Mesenchymal stem cell (in vitro differentiated cells and primary cell): ENCODE data around the gene UCHL5.

Experiments used
- DNase-seq: peaks from one replicate; pipeline ENCODE4 v3.0.0-alpha.2; 2013
- H2AFZ ChIP-seq: one replicate; pipeline ENCODE4 v1.6.1; 2013; ENCODE audit warnings: low read depth, mild to moderate bottlenecking, control low read depth, inconsistent platforms, low read length, moderate library complexity
- H2AK5ac ChIP-seq: 2 replicates; pipeline ENCODE4 v1.6.1; 2013; ENCODE audit warnings: low read length, moderate library complexity, mild to moderate bottlenecking, inconsistent platforms; ENCODE audit not compliant: severe bottlenecking
- H2BK120ac ChIP-seq: one replicate; pipeline ENCODE4 v1.6.1; 2013; ENCODE audit warnings: low read depth, mild to moderate bottlenecking, inconsistent platforms, low read length, moderate library complexity
- H2BK12ac ChIP-seq, 2 experiments: one replicate each; pipeline ENCODE4 v1.6.1; 2013; ENCODE audit warnings: inconsistent platforms in 2 of 2, low read length in 2 of 2, mild to moderate bottlenecking in 2 of 2, moderate library complexity in 2 of 2, control low read depth in 1 of 2
- H2BK15ac ChIP-seq: one replicate; pipeline ENCODE4 v1.6.1; 2013; ENCODE audit warnings: mild to moderate bottlenecking, low read depth, inconsistent platforms; ENCODE audit not compliant: poor library complexity, severe bottlenecking
- H2BK5ac ChIP-seq: 2 replicates; pipeline ENCODE4 v1.6.1; 2013; ENCODE audit warnings: low read depth, mild to moderate bottlenecking, low read length, control low read depth, inconsistent platforms; ENCODE audit not compliant: poor library complexity, severe bottlenecking
- H3K14ac ChIP-seq, 2 experiments: one replicate each; pipeline ENCODE4 v1.6.1; 2013; ENCODE audit warnings: inconsistent platforms in 2 of 2, low read length in 2 of 2, control low read depth in 1 of 2, mild to moderate bottlenecking in 1 of 2, moderate library complexity in 1 of 2
- H3K18ac ChIP-seq, 2 experiments: one replicate each; pipeline ENCODE4 v1.6.1; 2013; ENCODE audit warnings: inconsistent platforms in 2 of 2, low read length in 2 of 2, control low read depth in 1 of 2, low read depth in 1 of 2, mild to moderate bottlenecking in 1 of 2
- H3K23ac ChIP-seq, 2 experiments: one replicate each; pipeline ENCODE4 v1.6.1; 2013; ENCODE audit warnings: inconsistent platforms in 2 of 2, low read length in 2 of 2, mild to moderate bottlenecking in 2 of 2, moderate library complexity in 2 of 2, control low read depth in 1 of 2
- H3K27ac ChIP-seq: 2 replicates; pipeline ENCODE4 v1.5.1; 2013; ENCODE audit warnings: mild to moderate bottlenecking, moderate library complexity, low read length, control low read depth, inconsistent platforms; ENCODE audit not compliant: poor library complexity, severe bottlenecking
- H3K27me3 ChIP-seq, 2 experiments: 2 replicates each; pipeline versions ENCODE4 v1.6.1 to v1.7.0; 2013; ENCODE audit warnings: low read length in 2 of 2, mild to moderate bottlenecking in 2 of 2, moderate library complexity in 2 of 2, control low read depth in 1 of 2, inconsistent platforms in 1 of 2; ENCODE audit not compliant: control insufficient read depth in 1 of 2, insufficient read depth in 1 of 2
- H3K36me3 ChIP-seq, 2 experiments: 2 replicates each; pipeline versions ENCODE4 v1.6.1 to v1.7.0; 2013; ENCODE audit warnings: low read length in 2 of 2, control low read depth in 1 of 2, inconsistent platforms in 1 of 2, low read depth in 1 of 2, mild to moderate bottlenecking in 1 of 2; ENCODE audit not compliant: insufficient read depth in 2 of 2, control insufficient read depth in 1 of 2
- H3K4ac ChIP-seq, 2 experiments: one replicate each; pipeline ENCODE4 v1.6.1; 2013; ENCODE audit warnings: inconsistent platforms in 2 of 2, low read length in 2 of 2, mild to moderate bottlenecking in 2 of 2, moderate library complexity in 2 of 2, control low read depth in 1 of 2, low read depth in 1 of 2
- H3K4me1 ChIP-seq: 2 replicates; pipeline ENCODE4 v1.6.1; 2013; ENCODE audit warnings: low read depth, low read length, control low read depth; ENCODE audit not compliant: control insufficient read depth, insufficient read depth
- H3K4me2 ChIP-seq: 2 replicates; pipeline ENCODE4 v1.6.1; 2013; ENCODE audit warnings: low read length, mild to moderate bottlenecking, inconsistent platforms; ENCODE audit not compliant: poor library complexity, severe bottlenecking
- H3K4me3 ChIP-seq, 2 experiments: 2 replicates each; pipeline versions ENCODE4 v1.5.1 to v1.7.0; 2013; ENCODE audit warnings: low read length in 2 of 2, mild to moderate bottlenecking in 2 of 2, control low read depth in 1 of 2, low read depth in 1 of 2; ENCODE audit not compliant: insufficient read depth in 1 of 2
- H3K79me1 ChIP-seq: replicated peaks from 2 replicates; pipeline ENCODE4 v1.6.1; 2013; ENCODE audit warnings: mild to moderate bottlenecking, control low read depth, low read length, inconsistent platforms; ENCODE audit not compliant: poor library complexity, severe bottlenecking
- H3K9ac ChIP-seq: 2 replicates; pipeline ENCODE4 v1.7.0; 2013; ENCODE audit warnings: mild to moderate bottlenecking, low read length, moderate library complexity
- H3K9me3 ChIP-seq: 2 replicates; pipeline ENCODE4 v1.7.0; 2013; ENCODE audit warnings: mild to moderate bottlenecking, low read length; ENCODE audit not compliant: control insufficient read depth
- H4K8ac ChIP-seq: one replicate; pipeline ENCODE4 v1.6.1; 2013; ENCODE audit warnings: inconsistent platforms, mild to moderate bottlenecking, low read length, moderate library complexity
- H4K91ac ChIP-seq: one replicate; pipeline ENCODE4 v1.6.1; 2013; ENCODE audit warnings: mild to moderate bottlenecking, low read length, inconsistent platforms
- WGBS: methylation state at CpG from one replicate; pipeline ENCODE4 v1.1.7; 2013; ENCODE audit warnings: mixed read lengths; 5-methylcytosine and 5-hydroxymethylcytosine counted together

UCHL5 gene

GRCh38 chr1:192973988-192974387, 85.2 kb downstream of the UCHL5 start:
- H3K9ac ChIP-seq: no peak overlapping the region
- no peak overlapping the region for H2AFZ ChIP-seq
- no peak overlapping the region for H2BK120ac ChIP-seq
- H3K4me1 ChIP-seq: peaks cover 2% of the 10 kb centered on the region
- H2BK5ac ChIP-seq: no peak overlapping the region
- H3K4ac ChIP-seq: no peak overlapping the region
- no peak overlapping the region for H2AK5ac ChIP-seq
- DNase-seq: no peak
- no peak overlapping the region for H4K91ac ChIP-seq
- no peak overlapping the region for H2BK12ac ChIP-seq
- no peaks in the 10 kb centered on the region for H3K9me3 ChIP-seq
- WGBS: 95% methylated on average over 2 of the region's 2 CpGs
- no peaks in the 10 kb centered on the region for H3K27me3 ChIP-seq
- no peak overlapping the region for H3K14ac ChIP-seq
- no peak overlapping the region for H3K23ac ChIP-seq
- no peak overlapping the region for H3K27ac ChIP-seq
- H3K36me3 ChIP-seq: no peaks in the 10 kb centered on the region
- no peak overlapping the region for H3K4me2 ChIP-seq
- H3K79me1 ChIP-seq: no peaks in the 10 kb centered on the region
- no peak overlapping the region for H3K18ac ChIP-seq
- H3K4me3 ChIP-seq: no peak overlapping the region
- no peak overlapping the region for H4K8ac ChIP-seq
- H2BK15ac ChIP-seq: no peak overlapping the region

DNA sequence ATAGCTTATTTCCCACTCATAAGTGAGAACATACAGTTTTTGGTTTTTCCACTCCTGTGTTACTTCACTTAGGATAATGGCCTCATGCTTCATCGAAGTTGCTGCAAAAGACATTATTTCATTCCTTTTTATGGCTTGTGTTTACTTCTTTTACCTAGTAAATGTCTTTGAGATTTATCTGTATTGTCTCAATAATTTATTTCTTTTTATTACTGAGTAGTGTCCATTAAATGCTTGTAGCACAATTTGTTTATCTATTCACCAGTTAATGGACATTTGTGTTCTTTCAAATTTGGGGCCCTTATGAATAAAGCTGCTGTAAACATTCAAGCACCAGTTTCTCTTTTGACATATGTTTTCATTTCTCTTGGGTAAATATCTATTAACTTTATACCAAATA, 86.0 kb downstream of the UCHL5 start:
- no peak for DNase-seq
- Histone ChIP-seq H3K4me2 (no peak overlapping the region), H3K27ac (no peak overlapping the region), H2BK5ac (no peak overlapping the region), H3K36me3 (no peaks in the 10 kb centered on the region), H3K4ac (no peak overlapping the region), H3K23ac (no peak overlapping the region), H3K9ac (no peak overlapping the region), H2BK15ac (no peak overlapping the region), H3K4me3 (no peak overlapping the region), H4K91ac (no peak overlapping the region), H3K79me1 (no peaks in the 10 kb centered on the region), H3K27me3 (no peaks in the 10 kb centered on the region), H2AK5ac (no peak overlapping the region), H2BK12ac (no peak overlapping the region), H4K8ac (no peak overlapping the region), H3K18ac (no peak overlapping the region), H2BK120ac (no peak overlapping the region), H3K14ac (no peak overlapping the region), H3K9me3 (no peaks in the 10 kb centered on the region), H3K4me1 (peaks cover 2% of the 10 kb centered on the region), H2AFZ (no peak overlapping the region)
- 60% methylated on average over 1 of the region's 1 CpG for WGBS

DNA sequence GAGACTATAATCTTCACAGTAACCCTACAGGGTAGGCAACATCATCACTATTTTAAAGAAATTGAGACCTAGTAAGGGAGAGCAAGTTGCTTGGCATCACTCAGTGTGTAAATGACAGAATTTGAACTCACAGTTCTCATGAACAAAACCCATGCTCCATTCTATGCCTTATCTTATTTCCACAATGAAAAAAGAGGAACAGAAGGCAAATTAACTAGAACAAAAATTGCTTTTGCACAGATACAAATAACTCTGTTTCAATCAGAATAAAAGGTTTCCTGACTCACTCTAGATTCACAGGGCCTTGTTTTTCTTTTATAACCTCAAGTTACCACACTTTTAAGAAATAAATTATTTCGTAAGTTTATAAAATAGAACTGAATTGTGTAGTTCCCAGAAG, 90.1 kb downstream of the UCHL5 start:
- H3K23ac ChIP-seq: no peak overlapping the region
- H2BK12ac ChIP-seq: no peak overlapping the region
- H3K79me1 ChIP-seq: no peaks in the 10 kb centered on the region
- H2AK5ac ChIP-seq: no peak overlapping the region
- H3K36me3 ChIP-seq: no peaks in the 10 kb centered on the region
- H3K4me2 ChIP-seq: no peak overlapping the region
- H4K8ac ChIP-seq: no peak overlapping the region
- no peak overlapping the region for H2AFZ ChIP-seq
- no peak for DNase-seq
- no peaks in the 10 kb centered on the region for H3K4me1 ChIP-seq
- no peak overlapping the region for H2BK120ac ChIP-seq
- no peak overlapping the region for H2BK5ac ChIP-seq
- no peaks in the 10 kb centered on the region for H3K27me3 ChIP-seq
- no peak overlapping the region for H3K9ac ChIP-seq
- no peak overlapping the region for H4K91ac ChIP-seq
- H3K4ac ChIP-seq: no peak overlapping the region
- no peak overlapping the region for H3K14ac ChIP-seq
- H2BK15ac ChIP-seq: no peak overlapping the region
- H3K9me3 ChIP-seq: no peaks in the 10 kb centered on the region
- 100% methylated on average over 1 of the region's 1 CpG for WGBS
- no peak overlapping the region for H3K4me3 ChIP-seq
- no peak overlapping the region for H3K18ac ChIP-seq
- H3K27ac ChIP-seq: no peak overlapping the region

GRCh38 chr1:192968323-192968722, 90.8 kb downstream of the UCHL5 start:
- H3K18ac ChIP-seq: no peak overlapping the region
- H2BK120ac ChIP-seq: no peak overlapping the region
- H2BK15ac ChIP-seq: no peak overlapping the region
- H3K4me1 ChIP-seq: no peaks in the 10 kb centered on the region
- H3K27me3 ChIP-seq: no peaks in the 10 kb centered on the region
- no peak overlapping the region for H2AFZ ChIP-seq
- H3K79me1 ChIP-seq: no peaks in the 10 kb centered on the region
- H3K14ac ChIP-seq: no peak overlapping the region
- H3K9ac ChIP-seq: no peak overlapping the region
- H4K91ac ChIP-seq: no peak overlapping the region
- no peaks in the 10 kb centered on the region for H3K9me3 ChIP-seq
- H3K4me2 ChIP-seq: no peak overlapping the region
- no peak overlapping the region for H3K4ac ChIP-seq
- no peak overlapping the region for H2BK12ac ChIP-seq
- H3K23ac ChIP-seq: no peak overlapping the region
- DNase-seq: no peak
- H2AK5ac ChIP-seq: no peak overlapping the region
- H3K4me3 ChIP-seq: no peak overlapping the region
- no peak overlapping the region for H4K8ac ChIP-seq
- no peak overlapping the region for H3K27ac ChIP-seq
- no peak overlapping the region for H2BK5ac ChIP-seq
- no peaks in the 10 kb centered on the region for H3K36me3 ChIP-seq
